Upper lobe of left lung (tissue), 4 donors: ENCODE measurements around the gene CRLF1.

Experiments used
- EP300 ChIP-seq, 4 donors: sonication (generic); formaldehyde crosslinking; IDR thresholded peaks; one replicate each; pipeline ENCODE4 v1.5.1; 2017; ENCODE audit warnings: antibody characterized with exemption in 4 of 4, control low read depth in 2 of 4
- POLR2A ChIP-seq, 4 donors: fragments of 450-650 bp; IDR thresholded peaks; one replicate each; pipeline ENCODE4 v1.5.1; 2016 to 2017; ENCODE audit warnings: antibody characterized with exemption in 4 of 4, mild to moderate bottlenecking in 2 of 4
- POLR2AphosphoS5 ChIP-seq, 2 donors: sonication (generic); formaldehyde crosslinking; IDR thresholded peaks; one replicate each; pipeline ENCODE4 v1.5.1; 2017; ENCODE audit warnings: antibody characterized with exemption in 2 of 2
- TF ChIP-seq, protein P1 (sequence below), 6 experiments: fragments of 450-650 bp in 4 of 6; fragments of 200-600 bp in 2 of 6; sonication (generic) in 2 of 6; IDR thresholded peaks; one replicate each; pipeline ENCODE4 v1.5.1; 2016 to 2019; ENCODE audit warnings: antibody characterized with exemption in 6 of 6

DNA sequence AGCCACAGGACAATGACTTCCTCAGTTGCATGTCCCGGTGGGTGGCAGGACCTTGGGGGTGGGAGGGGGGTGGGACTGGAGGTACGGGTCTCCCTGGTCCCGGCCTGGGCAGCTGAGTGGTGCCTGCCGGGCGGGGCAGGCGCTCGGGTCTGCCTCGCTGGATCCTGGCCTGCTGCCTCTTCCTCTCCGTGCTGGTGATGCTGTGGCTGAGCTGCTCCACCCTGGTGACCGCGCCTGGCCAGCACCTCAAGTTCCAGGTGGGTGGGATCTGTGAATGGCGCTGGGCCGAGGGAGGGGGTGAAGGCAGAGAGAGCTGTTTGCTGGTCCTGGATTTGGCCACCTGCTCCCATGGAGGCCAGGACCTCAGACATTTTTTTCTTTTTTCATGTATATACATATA is 11.6 kb upstream of the CRLF1 start:
- no peak for TF ChIP-seq POLR2AphosphoS5 (IDR thresholded peaks at IDR 0.05)
- TF ChIP-seq, protein P1, sequence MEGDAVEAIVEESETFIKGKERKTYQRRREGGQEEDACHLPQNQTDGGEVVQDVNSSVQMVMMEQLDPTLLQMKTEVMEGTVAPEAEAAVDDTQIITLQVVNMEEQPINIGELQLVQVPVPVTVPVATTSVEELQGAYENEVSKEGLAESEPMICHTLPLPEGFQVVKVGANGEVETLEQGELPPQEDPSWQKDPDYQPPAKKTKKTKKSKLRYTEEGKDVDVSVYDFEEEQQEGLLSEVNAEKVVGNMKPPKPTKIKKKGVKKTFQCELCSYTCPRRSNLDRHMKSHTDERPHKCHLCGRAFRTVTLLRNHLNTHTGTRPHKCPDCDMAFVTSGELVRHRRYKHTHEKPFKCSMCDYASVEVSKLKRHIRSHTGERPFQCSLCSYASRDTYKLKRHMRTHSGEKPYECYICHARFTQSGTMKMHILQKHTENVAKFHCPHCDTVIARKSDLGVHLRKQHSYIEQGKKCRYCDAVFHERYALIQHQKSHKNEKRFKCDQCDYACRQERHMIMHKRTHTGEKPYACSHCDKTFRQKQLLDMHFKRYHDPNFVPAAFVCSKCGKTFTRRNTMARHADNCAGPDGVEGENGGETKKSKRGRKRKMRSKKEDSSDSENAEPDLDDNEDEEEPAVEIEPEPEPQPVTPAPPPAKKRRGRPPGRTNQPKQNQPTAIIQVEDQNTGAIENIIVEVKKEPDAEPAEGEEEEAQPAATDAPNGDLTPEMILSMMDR (IDR thresholded peaks at IDR 0.05): no peak
- TF ChIP-seq POLR2A (IDR thresholded peaks at IDR 0.05): no peak
- no peak for TF ChIP-seq EP300 (IDR thresholded peaks at IDR 0.05)
